ENCODE results near the gene FBXL19. TPM values are rescaled to one million over a fixed set of nuclear protein-coding genes. Genes with fewer than 3 reads are reported as not detected.
A peak's percentile ranks its signal among the peaks of the same experiment; 100 is the strongest.

Gene FBXL19
- total and polyA plus RNA-seq, 2 of the 8 experiments (the other 6 are each of a cell fraction or from before 2014, with no cell fraction given): 47.2 to 72.2 TPM

- Histone ChIP-seq H4K91ac (replicated peaks; ENCODE audit: insufficient read length, low read length) (no peak overlapping the region), H3K56ac (replicated peaks; ENCODE audit: insufficient read length, low read depth, low read length) (no peak overlapping the region), H3K18ac (ENCODE audit: extremely low read depth, low read length) (no peak overlapping the region), H3K79me2 (ENCODE audit: control insufficient read depth in 1 of 2, insufficient read depth in 2 of 2, low read length in 2 of 2) (no peaks in the 10 kb centered on the region; a peak in 1 of 4 replicates), H3K23ac (ENCODE audit: insufficient read length) (no peak overlapping the region), H3K4me2 (ENCODE audit: insufficient read depth in 1 of 2, low read depth in 2 of 2, low read length in 2 of 2) (no peak overlapping the region), H2AK5ac (ENCODE audit: low read depth, low read length) (no peak overlapping the region), H3K36me3 (ENCODE audit: control insufficient read depth in 2 of 4, insufficient read depth in 4 of 4, low read length in 3 of 4) (peaks cover 15 to 45% (median 30%) of the 10 kb centered on the region in 4 experiments; a peak in 7 of 8 replicates), H4K8ac (ENCODE audit: extremely low read depth, insufficient read depth, low read length) (no peak overlapping the region), H3K14ac (ENCODE audit: insufficient read length) (no peak overlapping the region), H2BK15ac (ENCODE audit: low read length) (no peak overlapping the region), H3K4me3 (ENCODE audit: extremely low read depth in 1 of 4, insufficient read depth in 2 of 4, low read depth in 3 of 4, low read length in 4 of 4) (no peak overlapping the region), H4K20me1 (replicated peaks in 1 of 2; ENCODE audit: control insufficient read depth in 1 of 2, insufficient read depth in 2 of 2, low read length in 2 of 2) (peaks cover 9 to 16% of the 10 kb centered on the region in 2 experiments), H3K27me3 (replicated peaks in 1 of 4; ENCODE audit: control insufficient read depth in 3 of 4, extremely low read depth in 1 of 4, insufficient read depth in 3 of 4, low read length in 3 of 4) (no peaks in the 10 kb centered on the region), H3K23me2 (ENCODE audit: low read depth, low read length) (no peaks in the 10 kb centered on the region), H2AFZ (ENCODE audit: low read length) (no peak overlapping the region), H2BK12ac (ENCODE audit: low read depth, low read length) (no peak overlapping the region), H2BK20ac (ENCODE audit: low read length) (no peak overlapping the region; the same call in 1 of the 2 replicates), H2BK5ac (ENCODE audit: low read depth, low read length) (peak overlapping the region; percentile 8; the same call in 1 of the 2 replicates), H2BK120ac (replicated peaks; ENCODE audit: low read depth, low read length) (no peak overlapping the region), H3K4ac (replicated peaks; ENCODE audit: insufficient read length, low read depth, low read length) (no peak overlapping the region), H4K5ac (ENCODE audit: insufficient read length, low read depth, low read length) (no peak overlapping the region), H3K4me1 (replicated peaks in 1 of 4; ENCODE audit: control insufficient read depth in 3 of 4, insufficient read depth in 4 of 4, low read length in 3 of 4) (no peaks in the 10 kb centered on the region), H3K9ac (replicated peaks in 1 of 4; ENCODE audit: extremely low read depth in 1 of 4, low read depth in 3 of 4, low read length in 3 of 4) (no peak overlapping the region), H3K27ac (ENCODE audit: low read depth, low read length) (peak overlapping the region; percentile 50), H3K79me1 (ENCODE audit: low read depth, low read length) (peaks cover 7% of the 10 kb centered on the region; the same call in 1 of the 2 replicates), H3K9me3 (ENCODE audit: insufficient read depth in 2 of 2, low read depth in 1 of 2, low read length in 1 of 2) (no peaks in the 10 kb centered on the region)
- ChIA-PET POLR2A (ENCODE audit: partially characterized antibody) (interaction anchor here (0.6 to 12.0 kb wide), 9 partner anchors 8 to 285 kb away, joined by 3 to 105 read pairs (median 4); partner anchors contain the start of genes FBXL19, HSD3B7, ORAI3 and SETD1A), CTCF (ENCODE audit: partially characterized antibody) (interaction anchor here (0.7 to 3.3 kb wide), 16 partner anchors 8 to 201 kb away, joined by 3 to 25 read pairs (median 4); partner anchors contain the start of gene PRSS8)
- 71% methylated on average over 12 of the region's 12 CpGs; no CpG with 5 or more reads in 1 of the 2 experiments for WGBS, 2 experiments (ENCODE audit: extremely low coverage in 1 of 2, insufficient coverage in 1 of 2, insufficient read length in 1 of 2, insufficient replicate concordance in 2 of 2, low coverage in 1 of 2, low lambda C conversion rate in 2 of 2, missing lambda C conversion rate in 1 of 2)
- FAIRE-seq: peak; percentile 91
- peak in 1 of 2 experiments; percentile 87 for DNase-seq (ENCODE audit: low read depth in 1 of 2, low spot score in 2 of 2)
- TF ChIP-seq MAFK (IDR thresholded peaks at IDR 0.05; ENCODE audit: low read depth, low read length) (no peak), CBX5 (IDR thresholded peaks at IDR 0.05; ENCODE audit: low read depth, low read length) (no peak), CEBPB (IDR thresholded peaks at IDR 0.05; ENCODE audit: low read depth, low read length) (no peak), JUND (IDR thresholded peaks at IDR 0.05; ENCODE audit: low read length) (peak; percentile 64; the same call in 1 of the 2 replicates), GABPA (IDR thresholded peaks at IDR 0.05; ENCODE audit: borderline replicate concordance, insufficient read depth, low read length) (no peak), CTBP2 (IDR thresholded peaks at IDR 0.05; ENCODE audit: borderline replicate concordance, insufficient read depth, insufficient read length, low read length) (no peak), KDM4A (IDR thresholded peaks at IDR 0.05; ENCODE audit: low read depth, low read length, severe bottlenecking) (no peak), POLR2AphosphoS5 (IDR thresholded peaks at IDR 0.05; ENCODE audit: low read depth, low read length) (no peak), HDAC6 (IDR thresholded peaks at IDR 0.05; ENCODE audit: low read depth, low read length) (no peak), ATF2 (IDR thresholded peaks at IDR 0.05; ENCODE audit: low read length) (peak; percentile 40; the same call in 1 of the 2 replicates)
Observed at GRCh38 chr16:30934827-30935557, 11.6 kb downstream of the FBXL19 start.
